Activated T-helper 2 cell treated with anti-CD3 and anti-CD28 coated beads, Interferon-gamma antibody, Interleukin-2, Interleukin-4, amounts not matched to agents 10 μg/mL and 5 μg/mL and 100 μg/mL, durations not matched to agents 14 hours and 24 hours and 36 hours (primary cell): ENCODE data around the gene ASIC3. TPM values are rescaled to one million over a fixed set of nuclear protein-coding genes. Genes with fewer than 3 reads are reported as not detected.
"Not testable (repeated sequence)": the region's sequence is repeated elsewhere in the genome, so short reads cannot be mapped to it uniquely, and the experiment has no call there.

Experiments used
- DNase-seq: peaks from one replicate; pipeline ENCODE4 v3.0.0; 2021; ENCODE audit warnings: low spot score
- H3K27ac Mint-ChIP-seq: one replicate; pipeline ENCODE4 v1.8.0; 2021; ENCODE audit warnings: mixed read lengths
- H3K27me3 Mint-ChIP-seq: one replicate; pipeline ENCODE4 v1.8.0; 2021; ENCODE audit warnings: low read depth, mixed read lengths
- H3K36me3 Mint-ChIP-seq: one replicate; pipeline ENCODE4 v1.8.0; 2021; ENCODE audit warnings: low read depth, mixed read lengths
- H3K4me1 Mint-ChIP-seq: one replicate; pipeline ENCODE4 v1.8.0; 2021; ENCODE audit warnings: low read depth, mixed read lengths
- H3K4me3 Mint-ChIP-seq: one replicate; pipeline ENCODE4 v1.8.0; 2021; ENCODE audit warnings: low read depth, mild to moderate bottlenecking, moderate library complexity, mixed read lengths
- H3K9me3 Mint-ChIP-seq: one replicate; pipeline ENCODE4 v1.8.0; 2021; ENCODE audit warnings: mixed read lengths
- intact Hi-C: fragments of 100-400 bp; cut with micrococcal nuclease; formaldehyde crosslinking; loops from one replicate; pipeline ENCODE4 v1.15.1; 2023
- total RNA-seq: library from RNA; stranded (reverse); gene quantifications from 2 replicates; pipeline ENCODE4 v1.2.3, GENCODE V29; 2022

Gene ASIC3
- total RNA-seq, 1 donor from 2014 or later, result 4.0 TPM

DNA sequence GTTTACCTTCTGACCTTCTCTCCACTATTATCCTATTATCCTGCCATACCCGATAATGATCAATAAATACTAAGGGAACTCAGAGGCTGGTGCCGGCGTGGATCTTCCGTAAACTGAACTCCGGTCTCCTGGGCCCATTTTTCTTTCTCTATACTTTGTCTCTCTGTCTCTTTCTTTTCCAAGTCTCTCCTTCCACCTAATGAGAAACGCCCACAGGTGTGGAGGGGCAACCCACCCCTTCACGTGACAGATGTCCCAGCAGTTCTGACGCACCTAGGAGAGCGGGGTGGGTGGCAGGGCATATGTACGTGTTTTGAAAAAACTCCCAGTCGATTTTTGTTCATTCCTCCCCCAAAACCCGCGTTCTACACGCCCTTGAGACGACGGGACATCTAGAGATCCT, 20.6 kb upstream of the ASIC3 start:
- H3K36me3 Mint-ChIP-seq, H3K9me3 Mint-ChIP-seq, H3K27me3 Mint-ChIP-seq, DNase-seq: not testable (repeated sequence)
- Mint-ChIP-seq H3K4me1 (peaks cover 13% of the 10 kb centered on the region), H3K4me3 (peak overlapping the region; percentile 96), H3K27ac (peak overlapping the region; percentile 93)
- intact Hi-C loops, result loop anchor here (1.0 to 2.0 kb wide), 5 partner anchors 12 to 323 kb away; partner anchors contain the start of gene TMUB1

DNA sequence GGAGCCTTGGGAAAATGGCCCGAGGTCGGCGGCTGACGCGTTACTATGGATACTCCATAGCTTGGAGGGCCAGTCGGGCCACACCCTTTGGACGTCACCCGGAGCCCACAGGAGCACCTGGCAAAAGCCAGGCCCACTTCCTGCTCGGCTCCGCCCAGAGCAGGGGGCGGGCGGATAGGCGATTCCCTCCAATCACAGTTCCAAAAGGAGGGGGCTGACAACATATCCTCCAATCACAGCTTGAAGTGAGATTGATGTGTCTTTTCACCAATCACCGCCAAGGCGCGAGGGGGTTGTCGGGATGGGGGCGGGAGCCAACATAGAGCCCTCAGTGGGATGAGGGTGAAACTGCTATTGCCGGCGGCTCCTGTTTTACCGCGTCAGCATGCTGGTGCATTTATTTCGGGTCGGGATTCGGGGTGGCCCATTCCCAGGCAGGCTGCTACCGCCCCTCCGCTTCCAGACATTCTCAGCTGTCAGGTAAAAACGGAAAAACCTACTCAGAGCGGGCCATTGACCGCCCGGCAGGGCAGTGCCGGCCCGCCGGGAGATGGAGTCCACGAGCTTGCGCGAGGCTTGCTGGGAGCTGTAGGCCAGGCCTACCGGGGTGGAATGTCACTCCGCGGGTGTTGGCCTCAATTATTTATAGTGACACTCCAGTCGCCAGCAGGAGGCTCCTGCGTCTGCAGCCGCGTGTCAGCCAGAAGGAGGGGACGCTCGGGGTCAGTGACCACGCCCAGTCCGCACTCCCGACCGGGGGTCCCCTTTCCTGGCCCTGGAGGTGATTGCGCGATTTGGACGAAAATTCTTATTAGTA, 20.0 kb upstream of the ASIC3 start, which contains the start of gene ABCB8:
Gene ABCB8, plus strand, starts transcription at position 320 of the 817 bp plus-strand sequence. Its CDS starts 66 bp downstream, at position 386.
- Mint-ChIP-seq H3K27ac (peak within 1 kb of the TSS; percentile 93), H3K27me3 (peaks cover 2% of the 10 kb centered on the region), H3K4me3 (peak within 1 kb of the TSS; percentile 96), H3K4me1 (peaks cover 13% of the 10 kb centered on the region), H3K9me3 (no peaks in the 10 kb centered on the region), H3K36me3 (peaks cover 3% of the 10 kb centered on the region)
- DNase-seq, result peak; percentile 99
- intact Hi-C loops, result loop anchor here (1.0 to 2.0 kb wide), 5 partner anchors 11 to 322 kb away; partner anchors contain the start of gene TMUB1

DNA sequence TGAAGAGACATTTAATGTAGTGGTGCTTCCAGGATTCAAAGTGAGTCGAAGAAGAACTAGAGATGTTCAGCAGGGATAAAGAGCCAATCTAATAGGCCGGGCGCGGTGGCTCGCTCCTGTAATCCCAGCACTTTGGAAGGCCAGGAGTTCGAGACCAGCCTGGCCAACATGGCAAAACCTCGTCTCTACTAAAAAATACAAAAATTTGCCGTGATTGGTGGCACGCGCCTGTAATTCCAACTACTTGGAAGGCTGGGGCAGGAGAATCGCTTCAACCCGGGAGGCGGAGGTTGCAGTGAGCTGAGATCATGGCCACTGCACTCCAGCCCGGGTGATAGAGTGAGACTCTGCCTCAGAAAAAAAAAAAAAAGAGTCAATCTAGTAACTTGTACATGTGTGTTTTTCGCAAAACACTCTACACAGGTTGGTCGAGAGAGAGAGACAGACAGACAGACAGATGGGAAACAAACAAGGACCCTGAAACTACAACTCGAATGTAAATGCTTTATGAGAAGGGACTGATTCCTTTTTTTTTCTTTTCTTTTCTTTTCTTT, 19.3 kb upstream of the ASIC3 start:
- intact Hi-C loops, result loop anchor here (1.0 to 2.0 kb wide), 5 partner anchors 10 to 322 kb away; partner anchors contain the start of gene TMUB1

DNA sequence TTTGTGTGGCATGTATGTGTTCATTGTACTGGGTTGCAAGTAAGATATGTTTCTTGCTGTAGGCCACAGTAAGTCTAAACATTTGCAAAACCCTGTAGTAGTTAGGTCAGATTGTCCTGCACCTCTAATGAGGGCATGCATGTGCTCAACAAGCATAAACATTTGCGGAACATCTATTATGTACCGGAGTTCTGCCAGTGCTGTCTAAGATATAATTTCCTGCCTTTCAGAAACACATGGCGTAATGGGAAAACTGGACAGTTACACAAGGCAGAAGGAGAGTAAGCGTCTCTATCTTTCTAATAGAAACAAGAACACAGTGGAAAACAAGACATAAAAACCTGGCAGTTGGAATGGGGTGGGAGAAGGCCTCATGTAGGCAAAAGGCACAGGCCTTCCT, 17.3 kb upstream of the ASIC3 start:
- Mint-ChIP-seq H3K4me1 (peaks cover 13% of the 10 kb centered on the region), H3K4me3 (no peak overlapping the region), H3K27ac (no peak overlapping the region), H3K36me3 (peaks cover 9% of the 10 kb centered on the region), H3K9me3 (no peaks in the 10 kb centered on the region), H3K27me3 (no peaks in the 10 kb centered on the region)
- intact Hi-C loops, result no loop called here
- no peak for DNase-seq

More for the DNA sequence above, 19.3 kb upstream of the ASIC3 start:
- H3K36me3 Mint-ChIP-seq, result peaks cover 3% of the 10 kb centered on the region
- peak overlapping the region; percentile 93 for H3K27ac Mint-ChIP-seq
- peaks cover 13% of the 10 kb centered on the region for H3K4me1 Mint-ChIP-seq
- no peak for DNase-seq
- peaks cover 2% of the 10 kb centered on the region for H3K27me3 Mint-ChIP-seq
- H3K9me3 Mint-ChIP-seq, result no peaks in the 10 kb centered on the region
- peak overlapping the region; percentile 96 for H3K4me3 Mint-ChIP-seq

DNA sequence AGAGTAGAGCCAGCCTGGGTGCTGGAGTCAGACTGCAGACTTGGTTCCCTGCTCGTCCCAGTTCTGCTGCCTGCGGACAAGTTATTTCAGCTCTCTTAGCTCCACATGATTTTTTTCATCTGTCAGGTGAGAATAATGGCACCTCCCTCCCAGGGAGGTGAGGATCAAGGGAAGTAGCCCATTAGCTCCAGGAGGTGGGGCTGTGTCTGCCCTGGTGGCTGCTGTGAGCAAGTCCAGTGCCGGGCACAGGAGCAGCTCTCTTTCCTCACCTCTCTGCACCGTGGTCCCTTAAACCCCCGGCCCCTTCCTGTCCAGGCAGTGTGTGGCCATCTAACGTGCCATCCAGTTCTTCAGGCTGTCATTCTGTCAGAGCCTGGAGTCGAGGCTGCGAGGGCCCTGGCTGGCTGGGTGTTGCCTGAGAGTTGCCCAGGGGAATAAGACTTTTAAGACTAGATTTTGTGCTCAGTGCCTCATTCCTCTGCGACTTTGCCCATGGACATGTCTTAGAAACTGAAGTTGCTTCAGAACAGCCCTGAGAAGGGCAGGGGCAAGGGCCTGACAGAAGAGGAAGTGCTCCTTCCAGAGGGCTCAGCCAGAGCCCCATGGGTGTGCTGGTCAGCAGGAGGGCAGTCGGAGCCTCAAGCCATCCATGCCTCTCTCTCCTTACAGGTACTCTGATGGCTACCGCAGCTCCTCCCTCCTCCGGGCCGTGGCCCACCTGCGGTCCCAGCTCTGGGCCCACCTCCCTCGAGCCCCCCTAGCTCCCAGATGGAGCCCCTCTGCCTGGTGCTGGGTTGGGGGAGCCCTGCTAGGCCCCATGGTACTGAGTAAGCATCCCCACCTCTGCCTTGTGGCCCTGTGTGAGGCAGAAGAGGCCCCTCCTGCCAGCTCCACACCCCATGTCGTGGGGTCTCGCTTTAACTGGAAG, 15.1 kb upstream of the ASIC3 start:
- Mint-ChIP-seq H3K27me3 (no peaks in the 10 kb centered on the region), H3K27ac (no peak overlapping the region), H3K4me1 (peaks cover 7% of the 10 kb centered on the region), H3K9me3 (no peaks in the 10 kb centered on the region), H3K4me3 (no peak overlapping the region), H3K36me3 (peaks cover 19% of the 10 kb centered on the region)
- DNase-seq, result no peak
- intact Hi-C loops, result no loop called here

DNA sequence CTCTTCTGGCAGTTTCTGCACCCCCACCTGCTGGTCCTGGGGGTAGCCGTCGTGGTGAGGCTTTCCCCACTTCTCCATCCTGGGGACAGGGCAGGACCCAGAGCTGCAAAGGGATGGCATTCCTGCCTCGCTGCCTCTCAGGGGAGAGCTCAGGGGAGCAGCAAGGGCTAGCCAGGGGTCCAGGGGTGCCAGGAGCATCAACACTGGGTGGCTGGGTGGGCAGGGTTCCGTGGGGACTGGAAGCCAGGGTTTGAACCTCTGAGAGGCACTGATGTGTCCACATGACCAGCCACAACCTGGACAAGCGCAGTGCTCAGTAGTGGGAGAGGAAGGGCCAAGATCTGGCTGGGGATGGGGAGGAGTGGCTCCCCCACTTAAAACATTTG, 14.5 kb upstream of the ASIC3 start:
- DNase-seq, result no peak
- no peaks in the 10 kb centered on the region for H3K9me3 Mint-ChIP-seq
- no peak overlapping the region for H3K27ac Mint-ChIP-seq
- peaks cover 16% of the 10 kb centered on the region for H3K36me3 Mint-ChIP-seq
- H3K4me3 Mint-ChIP-seq, result no peak overlapping the region
- intact Hi-C loops, result no loop called here
- peaks cover 7% of the 10 kb centered on the region for H3K4me1 Mint-ChIP-seq
- H3K27me3 Mint-ChIP-seq, result no peaks in the 10 kb centered on the region

DNA sequence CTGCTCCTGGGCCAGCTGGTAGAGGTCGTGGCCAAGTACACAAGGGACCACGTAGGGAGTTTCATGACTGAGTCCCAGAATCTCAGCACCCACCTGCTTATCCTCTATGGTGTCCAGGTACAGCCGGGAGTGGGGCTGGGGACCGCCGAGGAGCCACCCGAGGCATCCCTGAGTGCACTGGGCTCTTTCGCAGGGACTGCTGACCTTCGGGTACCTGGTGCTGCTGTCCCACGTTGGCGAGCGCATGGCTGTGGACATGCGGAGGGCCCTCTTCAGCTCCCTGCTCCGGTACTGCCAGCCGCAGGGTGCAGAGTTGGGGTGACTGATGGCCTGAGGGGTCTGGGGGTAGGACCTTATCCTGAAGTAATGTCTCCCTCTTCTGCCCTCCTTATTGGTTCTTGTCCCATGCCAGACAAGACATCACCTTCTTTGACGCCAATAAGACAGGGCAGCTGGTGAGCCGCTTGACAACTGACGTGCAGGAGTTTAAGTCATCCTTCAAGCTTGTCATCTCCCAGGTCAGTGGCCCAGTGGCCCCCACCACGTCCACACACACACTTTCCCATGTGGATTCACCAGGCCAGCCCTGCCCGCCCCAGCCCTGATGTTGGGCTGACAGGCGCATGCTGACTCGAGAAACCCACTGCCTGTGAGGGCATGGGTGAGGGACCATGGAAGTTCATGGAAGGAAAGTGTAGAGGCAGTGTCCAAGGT, 13.9 kb upstream of the ASIC3 start:
- no peaks in the 10 kb centered on the region for H3K9me3 Mint-ChIP-seq
- H3K27ac Mint-ChIP-seq, result no peak overlapping the region
- no peaks in the 10 kb centered on the region for H3K27me3 Mint-ChIP-seq
- intact Hi-C loops, result no loop called here
- H3K4me3 Mint-ChIP-seq, result no peak overlapping the region
- H3K36me3 Mint-ChIP-seq, result peaks cover 20% of the 10 kb centered on the region
- DNase-seq, result no peak
- peaks cover 9% of the 10 kb centered on the region for H3K4me1 Mint-ChIP-seq

DNA sequence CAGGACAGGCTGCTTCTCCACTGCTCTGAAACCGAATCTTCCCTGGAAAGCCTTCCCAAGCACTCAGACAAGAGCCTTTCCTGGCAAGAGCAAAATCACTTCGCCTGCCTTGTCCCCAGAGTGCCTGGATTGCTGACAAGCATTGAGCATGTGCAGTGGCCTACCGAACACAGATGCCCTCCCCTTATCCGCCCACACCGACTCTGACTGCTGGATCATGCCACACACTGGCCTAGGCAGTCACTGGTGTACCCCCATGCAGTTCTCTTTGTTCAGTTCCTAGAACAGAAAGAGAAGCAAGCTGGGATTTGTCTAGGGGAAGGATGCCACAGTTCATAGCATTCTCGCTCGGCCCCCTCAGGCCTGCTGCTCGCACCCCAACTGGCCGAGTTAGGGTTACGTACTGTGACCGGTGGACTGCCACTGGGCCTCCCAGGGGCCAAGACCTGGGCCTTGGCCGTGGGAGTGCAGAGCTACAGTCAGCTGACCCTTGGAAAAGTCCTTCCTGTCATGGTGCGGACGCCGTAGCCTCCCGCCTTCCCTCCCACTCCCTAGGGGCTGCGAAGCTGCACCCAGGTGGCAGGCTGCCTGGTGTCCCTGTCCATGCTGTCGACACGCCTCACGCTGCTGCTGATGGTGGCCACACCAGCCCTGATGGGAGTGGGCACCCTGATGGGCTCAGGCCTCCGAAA, 13.2 kb upstream of the ASIC3 start:
- Mint-ChIP-seq H3K36me3 (peaks cover 20% of the 10 kb centered on the region), H3K4me3 (no peak overlapping the region), H3K4me1 (peaks cover 15% of the 10 kb centered on the region), H3K27me3 (no peaks in the 10 kb centered on the region), H3K9me3 (no peaks in the 10 kb centered on the region), H3K27ac (no peak overlapping the region)
- DNase-seq, result no peak
- intact Hi-C loops, result no loop called here

DNA sequence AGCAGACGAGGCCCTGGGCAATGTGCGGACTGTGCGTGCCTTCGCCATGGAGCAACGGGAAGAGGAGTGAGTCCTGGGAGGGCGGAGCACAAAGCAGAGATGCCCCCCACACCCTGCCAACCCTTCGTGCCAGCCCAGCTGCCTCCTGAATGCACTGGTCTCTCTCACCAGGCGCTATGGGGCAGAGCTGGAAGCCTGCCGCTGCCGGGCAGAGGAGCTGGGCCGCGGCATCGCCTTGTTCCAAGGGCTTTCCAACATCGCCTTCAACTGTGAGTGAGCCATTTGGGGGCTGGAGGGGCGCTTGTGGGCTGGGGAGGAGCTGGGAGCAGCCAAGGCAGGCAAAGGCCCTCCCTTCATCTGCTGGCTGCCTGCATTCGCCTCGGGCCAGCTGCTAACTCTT, 12.4 kb upstream of the ASIC3 start:
- Mint-ChIP-seq H3K27ac (no peak overlapping the region), H3K9me3 (no peaks in the 10 kb centered on the region), H3K27me3 (no peaks in the 10 kb centered on the region), H3K36me3 (peaks cover 20% of the 10 kb centered on the region), H3K4me3 (no peak overlapping the region), H3K4me1 (peaks cover 15% of the 10 kb centered on the region)
- no peak for DNase-seq
- intact Hi-C loops, result no loop called here

DNA sequence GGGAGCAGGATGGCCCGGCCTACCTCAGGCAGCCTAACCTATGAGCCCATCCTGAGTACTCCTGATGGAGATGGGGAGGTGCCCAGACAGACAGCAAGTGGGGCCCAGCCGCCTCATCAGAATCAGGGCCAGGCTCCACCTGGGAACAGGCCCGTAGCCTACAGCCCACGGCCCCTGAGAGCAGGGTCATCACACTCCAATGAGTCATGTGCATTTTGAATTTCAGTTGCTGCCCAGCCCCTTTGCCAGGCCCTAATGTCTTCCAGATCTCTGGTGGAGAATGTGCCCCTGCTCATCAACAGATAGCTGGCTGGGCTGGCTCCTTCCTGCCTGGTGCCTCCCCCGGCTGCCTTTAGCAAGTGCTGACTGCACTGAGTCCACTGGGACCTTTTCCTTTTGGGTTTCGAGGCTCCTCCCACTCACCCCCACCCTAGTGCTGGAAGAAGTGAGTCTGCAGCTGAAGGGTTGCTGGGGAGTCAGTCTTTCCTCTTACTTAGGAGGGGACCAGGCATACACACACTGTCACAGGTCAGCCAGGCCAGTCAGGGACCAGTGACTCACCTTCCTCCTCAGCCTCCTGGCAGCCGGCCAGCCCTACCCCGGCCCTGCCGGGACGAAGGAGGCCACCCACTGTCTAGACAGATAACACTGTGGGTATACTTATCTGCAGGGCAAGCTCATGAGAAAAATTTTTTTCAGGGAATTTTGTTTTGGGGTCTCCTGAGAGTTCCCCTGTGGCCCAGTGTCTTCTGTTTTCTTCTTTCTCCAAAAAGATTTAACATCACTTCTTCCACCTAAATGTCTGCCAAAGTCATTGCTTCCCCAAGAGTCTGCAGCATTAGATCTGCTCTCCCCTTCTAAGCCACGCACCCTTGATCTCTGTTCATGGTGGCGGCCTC, 9.1 kb upstream of the ASIC3 start:
- H3K27me3 Mint-ChIP-seq, result no peaks in the 10 kb centered on the region
- H3K27ac Mint-ChIP-seq, result peak overlapping the region; percentile 91
- H3K36me3 Mint-ChIP-seq, result peaks cover 20% of the 10 kb centered on the region
- intact Hi-C loops, result loop anchor here (1.0 kb wide), 2 partner anchors 11 to 19 kb away; partner anchors contain the start of gene ABCB8
- peaks cover 15% of the 10 kb centered on the region for H3K4me1 Mint-ChIP-seq
- no peaks in the 10 kb centered on the region for H3K9me3 Mint-ChIP-seq
- no peak overlapping the region for H3K4me3 Mint-ChIP-seq
- no peak for DNase-seq
